Measurements from ENCODE around the gene SLC6A3.
"Not testable (repeated sequence)": the region's sequence is repeated elsewhere in the genome, so short reads cannot be mapped to it uniquely, and the experiment has no call there.

SLC6A3 gene

GRCh38 chr5:1463326-1464095, 18.3 kb upstream of the SLC6A3 start:
- DNase-seq: no peak

- DNase-seq: no peak
Measured at GRCh38 chr5:1462358-1462757, 17.1 kb upstream of the SLC6A3 start.

DNA sequence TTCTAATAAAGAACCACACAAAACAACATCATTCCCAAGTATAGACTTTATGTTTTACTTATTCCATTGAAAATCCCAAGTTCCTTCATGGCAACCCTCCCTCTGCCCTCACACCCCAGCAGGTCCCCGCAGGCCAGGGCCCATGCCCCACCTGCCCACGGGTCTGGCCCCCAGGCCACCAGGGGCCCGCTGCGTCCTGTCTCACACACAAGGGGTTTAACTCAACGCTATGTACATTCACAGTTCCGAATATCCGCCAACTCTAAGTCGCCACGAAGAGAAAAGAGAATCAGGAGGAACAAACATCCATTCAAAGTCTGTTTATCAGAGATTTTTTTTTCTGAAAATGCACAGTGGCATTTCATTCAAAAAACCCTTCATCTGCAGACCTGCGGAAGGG, 16.2 kb upstream of the SLC6A3 start:
- no peak for DNase-seq

DNA sequence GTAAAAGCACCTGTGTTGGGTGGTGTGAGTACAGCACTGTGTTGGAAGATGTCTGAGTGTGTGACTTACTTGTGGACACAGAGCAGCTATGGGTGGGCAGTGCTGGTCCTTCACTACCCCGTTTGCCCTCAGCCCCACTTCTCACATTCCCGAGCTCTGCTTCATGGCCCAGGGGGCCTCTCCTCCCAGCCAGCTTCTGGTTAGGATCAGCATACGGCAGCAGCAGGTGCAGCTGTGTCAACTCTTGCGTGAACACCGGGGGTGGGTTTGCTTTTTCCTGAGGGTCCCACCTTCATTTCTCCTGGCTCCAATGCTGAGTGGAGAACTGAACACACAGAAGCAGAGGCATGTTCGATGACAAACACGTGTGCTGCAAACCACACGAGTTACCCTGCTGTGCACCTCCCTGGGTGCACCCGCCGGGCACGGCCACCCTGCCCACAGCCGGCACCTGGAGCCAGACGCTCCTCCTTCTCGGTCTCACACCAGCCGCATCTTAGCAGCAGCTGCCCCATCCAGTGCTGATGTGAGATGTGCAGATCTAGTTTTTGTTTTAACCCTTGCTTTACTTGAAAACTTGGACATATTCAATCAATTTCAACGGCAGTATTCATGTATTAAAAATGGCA, 14.9 kb upstream of the SLC6A3 start:
- no peak for DNase-seq

DNA sequence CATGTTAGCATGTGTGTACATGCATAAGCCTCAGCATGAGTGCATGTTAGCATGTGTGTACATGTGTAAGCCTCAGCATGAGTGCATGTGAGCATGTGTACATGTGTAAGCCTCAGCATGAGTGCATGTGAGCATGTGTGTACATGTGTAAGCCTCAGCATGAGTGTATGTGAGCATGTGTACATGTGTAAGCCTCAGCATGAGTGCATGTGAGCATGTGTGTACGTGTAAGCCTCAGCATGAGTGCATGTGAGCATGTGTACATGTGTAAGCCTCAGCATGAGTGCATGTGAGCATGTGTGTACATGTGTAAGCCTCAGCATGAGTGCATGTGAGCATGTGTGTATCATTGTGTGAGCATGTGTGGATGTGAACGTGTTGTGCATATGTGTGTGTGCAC, 14.2 kb upstream of the SLC6A3 start:
- not testable (repeated sequence) for DNase-seq

GRCh38 chr5:1456110-1456881, 11.1 kb upstream of the SLC6A3 start:
- DNase-seq: not testable (repeated sequence)

DNA sequence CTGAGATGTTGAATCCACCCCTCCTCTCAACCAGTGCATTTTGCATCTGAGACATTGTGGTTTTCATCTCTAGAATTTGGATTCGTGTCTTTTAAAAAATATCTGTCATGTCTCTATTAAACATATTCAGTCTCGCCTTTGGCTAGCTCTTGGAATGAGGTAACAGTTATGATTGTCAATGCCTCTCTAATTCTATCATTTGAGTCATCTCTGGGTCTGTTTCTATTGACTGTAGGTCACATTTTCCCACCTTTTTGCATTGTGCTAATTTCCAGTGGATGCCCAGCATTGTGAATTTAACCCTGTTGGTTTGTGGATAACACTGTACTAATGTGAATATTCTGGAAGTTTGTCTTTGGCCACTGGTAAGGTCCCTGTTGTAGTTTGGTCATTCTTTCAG, 8.4 kb upstream of the SLC6A3 start:
- DNase-seq: no peak

DNA sequence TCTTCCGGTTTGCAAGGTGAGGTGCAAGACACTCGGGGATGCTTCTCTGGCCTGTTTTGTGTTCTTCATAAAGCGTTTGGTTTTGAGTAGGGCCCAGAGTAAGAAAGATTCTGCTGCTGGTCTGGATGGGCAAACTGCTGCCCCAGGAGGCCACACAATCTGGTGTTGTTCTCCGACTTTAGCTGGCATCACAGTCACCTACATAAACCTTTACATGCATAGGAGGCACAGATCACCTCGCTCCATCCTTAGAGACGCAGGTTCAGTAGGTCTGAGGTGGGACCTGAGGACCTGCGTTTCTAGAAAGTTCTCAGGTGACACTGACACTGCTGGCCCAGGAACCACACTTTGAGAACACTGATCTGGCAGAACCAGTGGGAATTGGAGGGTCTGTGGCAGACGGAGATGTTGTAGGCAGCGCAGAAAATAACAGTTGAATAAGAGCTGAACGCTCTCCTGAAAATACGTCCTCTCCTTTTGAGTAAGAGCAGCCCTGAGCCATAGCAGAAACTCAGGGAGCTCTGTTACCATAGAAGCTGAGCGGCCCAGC, 3.9 kb upstream of the SLC6A3 start:
- no peak for DNase-seq

DNA sequence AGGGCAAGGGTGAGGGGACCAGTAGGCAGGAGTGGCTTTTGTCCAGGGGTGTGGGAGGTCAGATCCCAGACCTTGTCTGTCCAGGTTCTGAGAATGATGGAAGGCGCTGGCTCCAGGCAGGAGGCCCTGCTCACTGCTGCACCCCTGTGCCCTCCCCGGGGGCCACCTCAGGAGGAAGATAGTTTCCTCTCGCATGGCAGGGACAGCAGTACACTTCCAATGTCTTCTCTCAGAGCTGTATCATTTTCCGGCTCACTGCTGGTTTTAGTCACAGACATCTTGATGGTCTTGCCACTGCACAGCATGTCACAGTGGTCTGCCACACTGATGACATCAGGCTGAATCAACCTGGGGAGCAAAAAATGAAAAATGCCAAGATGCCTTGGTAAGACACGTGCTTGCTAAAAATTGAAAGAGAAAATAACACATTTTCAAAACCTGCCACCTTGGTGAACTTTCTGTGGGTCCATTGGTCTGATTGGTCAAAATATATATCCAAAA, 3.3 kb upstream of the SLC6A3 start:
- no peak for DNase-seq

GRCh38 chr5:1447671-1448361, 2.6 kb upstream of the SLC6A3 start:
- DNase-seq: no peak

DNA sequence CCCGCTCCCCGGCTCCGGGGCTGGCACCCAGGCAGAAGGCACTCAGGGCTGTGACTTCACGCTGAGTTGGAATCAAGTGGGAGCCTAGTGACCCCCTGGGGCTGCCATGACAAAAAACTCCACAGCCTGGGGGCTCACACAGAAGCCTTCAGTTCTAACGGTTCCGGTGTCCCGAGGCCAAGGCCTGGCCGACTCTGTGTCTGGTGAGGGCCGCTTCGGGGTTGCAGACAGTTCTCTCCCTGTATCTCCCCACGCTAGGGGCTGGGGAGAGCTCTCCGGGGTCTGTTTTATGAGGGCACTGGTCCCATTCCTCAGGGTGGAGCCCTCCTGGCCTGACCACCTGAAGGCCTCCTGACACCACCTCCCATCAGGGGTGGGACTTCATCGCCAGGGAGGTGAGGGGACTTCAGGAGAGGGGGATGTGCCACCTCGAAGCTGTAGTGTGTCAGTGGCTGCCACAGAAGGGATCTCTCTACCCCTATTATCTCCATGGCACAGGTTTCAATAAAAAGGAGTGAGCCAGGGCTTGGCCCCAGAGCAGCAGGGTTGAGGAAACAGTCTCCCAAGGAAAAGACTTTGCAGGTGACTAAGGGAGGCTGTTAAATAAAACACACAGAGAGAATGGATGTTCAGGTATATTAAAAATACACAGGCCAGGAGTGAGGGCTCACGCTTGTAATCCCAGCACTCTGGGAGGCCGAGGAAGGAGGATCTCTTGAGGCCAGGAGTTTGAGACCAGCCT, 1.5 kb upstream of the SLC6A3 start:
- no peak for DNase-seq

DNA sequence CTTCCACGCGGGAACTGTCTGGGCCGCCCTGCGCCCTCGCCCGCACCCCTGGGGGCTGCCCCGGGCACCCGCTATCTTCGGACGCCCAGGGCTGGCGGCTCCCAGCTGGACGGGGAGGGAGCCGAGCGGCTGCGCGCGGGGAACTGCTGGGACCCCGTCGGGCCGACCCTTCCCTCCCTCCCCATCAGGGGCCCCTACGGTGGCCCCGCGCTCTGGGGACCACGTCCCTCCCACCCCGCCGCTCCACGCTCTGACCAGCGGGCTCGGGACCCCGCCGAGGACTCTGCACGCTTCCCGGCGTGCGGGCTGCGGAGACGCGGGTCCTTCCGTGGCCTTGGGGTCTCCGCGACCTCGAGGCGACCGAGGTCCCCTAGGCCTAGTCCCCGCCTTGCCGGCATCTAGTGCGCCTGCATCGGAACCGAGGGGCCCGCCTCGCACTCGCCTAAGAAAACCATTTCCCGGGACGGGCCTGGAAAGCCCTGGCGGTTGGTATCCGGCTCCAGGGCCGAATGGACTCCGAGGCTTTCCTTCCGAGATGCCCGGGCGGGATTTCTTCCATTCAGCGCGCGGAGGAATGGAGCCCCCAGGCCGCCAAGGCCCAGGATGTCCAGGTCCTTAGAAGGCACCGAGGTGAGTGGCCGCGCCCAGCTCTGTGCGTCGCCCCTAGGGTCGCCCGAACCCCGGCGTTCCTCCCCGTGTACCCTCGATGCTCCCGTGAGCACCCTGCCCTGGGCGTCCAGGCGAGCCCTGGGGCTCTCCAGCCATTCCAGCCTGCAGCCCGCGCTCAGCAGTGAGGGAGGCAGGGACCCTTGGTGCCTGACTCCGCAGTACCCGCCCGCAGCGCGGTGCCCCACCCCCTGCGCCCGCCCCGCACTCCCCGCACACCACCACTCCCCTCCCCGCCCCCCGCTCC, 705 bp upstream of the SLC6A3 start:
- no peak for DNase-seq

DNA sequence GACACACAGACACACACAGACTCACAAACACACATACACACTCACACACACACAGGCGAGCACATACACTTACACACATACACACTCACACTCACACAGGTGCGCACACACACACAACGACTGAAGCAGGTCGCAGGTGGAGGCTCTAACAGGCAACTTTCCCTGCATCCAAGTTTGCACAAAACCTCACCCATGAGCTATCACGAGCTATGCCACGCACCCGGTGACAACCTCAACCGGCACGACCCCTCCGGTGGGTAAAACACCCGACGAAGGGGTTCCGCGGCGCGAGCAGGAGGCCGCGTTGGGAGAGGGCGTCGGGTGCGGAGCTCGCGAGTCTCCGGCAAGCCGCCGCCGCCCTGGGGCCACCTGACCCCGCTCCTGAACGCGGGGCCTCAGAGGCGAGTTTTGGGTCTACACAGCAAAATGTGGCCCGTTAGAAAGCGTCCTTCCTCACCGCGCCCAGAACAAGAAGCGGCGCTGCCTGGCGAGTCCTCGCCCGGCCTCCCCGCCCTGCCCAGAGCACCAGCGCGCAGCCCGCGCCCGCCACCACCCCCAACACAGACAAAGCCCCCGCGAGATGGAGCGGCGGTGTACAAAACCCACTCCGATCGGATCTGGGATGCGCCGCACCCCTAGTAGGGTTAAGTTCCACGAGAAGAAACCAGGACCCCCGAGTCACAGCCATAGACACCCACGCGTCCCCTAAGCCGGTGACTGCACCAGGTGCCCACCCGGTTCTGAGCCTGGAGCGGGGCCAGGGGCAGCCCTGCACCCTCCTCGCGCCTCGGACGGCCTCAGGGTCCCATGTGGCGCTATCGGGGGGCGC, 665 bp downstream of the SLC6A3 start:
- DNase-seq: no peak

DNA sequence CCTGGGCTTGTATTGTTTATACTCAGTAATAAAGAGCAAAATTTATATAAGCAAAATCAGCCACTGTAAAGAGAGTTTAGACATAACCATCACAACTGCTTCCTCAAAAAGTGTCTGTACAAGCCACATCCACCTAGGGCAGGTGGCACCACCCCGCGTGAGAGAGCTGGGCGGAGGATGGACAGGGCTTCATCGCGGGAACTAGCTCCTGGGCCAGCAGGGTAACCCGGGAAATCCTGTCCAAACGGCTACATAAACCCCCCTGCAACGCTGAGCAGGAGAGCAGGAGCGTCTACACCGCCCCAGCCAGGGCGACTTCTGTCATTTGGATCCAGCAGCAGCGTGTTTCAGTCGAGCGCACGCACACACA, 1.3 kb downstream of the SLC6A3 start:
- no peak for DNase-seq

GRCh38 chr5:1443171-1443570, 2.1 kb downstream of the SLC6A3 start:
- DNase-seq: no peak

- no peak for DNase-seq
Measured at GRCh38 chr5:1442222-1443145, 2.8 kb downstream of the SLC6A3 start.

DNA sequence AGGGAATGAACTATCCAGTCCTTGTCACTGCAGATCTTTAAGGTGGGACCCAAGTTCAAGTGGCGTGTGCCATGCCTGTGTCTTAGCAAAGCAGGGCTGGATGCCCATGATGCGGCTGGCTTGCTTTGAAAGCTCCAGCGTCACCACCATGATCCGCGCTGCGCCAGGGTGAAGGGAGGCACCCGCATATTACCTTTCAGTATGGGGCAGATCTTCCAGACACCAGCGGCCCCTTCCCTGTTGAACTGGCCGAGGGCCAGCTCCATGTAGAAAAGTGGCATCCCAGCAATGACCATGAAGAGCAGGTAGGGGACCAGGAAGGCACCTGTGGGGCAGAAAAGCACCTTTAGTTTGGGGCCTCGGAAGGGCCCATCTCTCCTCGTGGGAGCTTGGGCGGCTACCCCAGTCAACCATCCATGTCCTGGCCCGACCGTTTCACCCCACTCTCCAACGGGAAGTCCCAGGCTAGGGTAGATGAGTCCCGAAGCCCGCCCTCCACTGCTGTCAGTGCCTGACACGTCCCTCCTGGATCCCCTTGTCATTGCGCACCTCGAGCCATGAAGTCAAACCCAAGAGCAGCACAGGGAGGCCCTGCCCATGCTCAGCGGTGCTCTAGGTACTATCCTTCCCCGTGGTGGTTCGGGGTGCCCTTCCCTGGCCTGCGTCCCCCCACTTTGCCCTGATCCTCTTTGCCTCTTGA, 3.9 kb downstream of the SLC6A3 start:
- no peak for DNase-seq

DNA sequence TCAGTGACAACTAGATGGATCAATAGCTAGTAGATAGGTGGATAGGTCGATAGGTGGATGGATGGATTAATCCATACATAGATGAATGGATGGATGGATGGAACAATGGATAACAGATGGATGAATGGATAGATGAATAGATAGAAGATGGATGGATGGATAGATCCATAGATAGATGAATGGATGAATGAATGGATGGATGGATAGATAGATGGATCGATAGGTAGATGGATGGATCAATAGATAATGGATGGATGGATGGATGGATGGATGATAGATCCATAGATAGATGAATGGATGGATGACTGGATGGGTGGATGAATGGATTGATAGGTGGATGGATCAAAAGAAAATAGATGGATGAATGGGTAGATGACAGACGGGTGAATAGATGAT, 5.1 kb downstream of the SLC6A3 start:
- no peak for DNase-seq
